GM12878 (cell line): ENCODE results near the gene LDB3. TPM values are rescaled to one million over a fixed set of nuclear protein-coding genes. Genes with fewer than 3 reads are reported as not detected.
A peak's percentile ranks its signal among the peaks of the same experiment; 100 is the strongest.

Source experiments
- BHLHE40 ChIP-seq, 2 experiments: fragments of 450-650 bp in 1 of 2; IDR thresholded peaks; 2 replicates each; pipeline ENCODE4 v1.6.1; 2011 to 2017; ENCODE audit warnings: low read depth in 2 of 2, borderline replicate concordance in 1 of 2, improper control_type of control experiment in 1 of 2, low read length in 1 of 2, mild to moderate bottlenecking in 1 of 2
- CREB1 ChIP-seq: IDR thresholded peaks from 2 replicates; pipeline ENCODE4 v1.6.1; 2012; ENCODE audit warnings: low read depth, mild to moderate bottlenecking, inconsistent platforms
- FOXK2 ChIP-seq: fragments of 450-650 bp; IDR thresholded peaks from 2 replicates; pipeline ENCODE4 v1.6.1; 2017; ENCODE audit warnings: mild to moderate bottlenecking, moderate library complexity
- IKZF1 ChIP-seq: fragments of 450-650 bp; conservative IDR thresholded peaks from 2 replicates; pipeline ENCODE4 v1.6.1; 2017; ENCODE audit warnings: antibody characterized with exemption, mild to moderate bottlenecking
- JUNB ChIP-seq: IDR thresholded peaks from 2 replicates; pipeline ENCODE4 v1.6.1; 2016; ENCODE audit warnings: antibody characterized with exemption, mild to moderate bottlenecking
- LARP7 ChIP-seq: fragments of 450-650 bp; IDR thresholded peaks from 2 replicates; pipeline ENCODE4 v1.6.1; 2017; ENCODE audit warnings: mild to moderate bottlenecking
- PML ChIP-seq: IDR thresholded peaks from 2 replicates; pipeline ENCODE4 v1.6.1; 2012; ENCODE audit warnings: low read length, inconsistent platforms
- RB1 ChIP-seq: fragments of 450-650 bp; formaldehyde crosslinking; IDR thresholded peaks from 2 replicates; pipeline ENCODE4 v1.6.1; 2017; ENCODE audit warnings: mild to moderate bottlenecking, borderline replicate concordance
- SMAD5 ChIP-seq: IDR thresholded peaks from 2 replicates; pipeline ENCODE4 v1.6.1; 2016; ENCODE audit warnings: antibody characterized with exemption, low read depth
- STAT3 ChIP-seq: IDR thresholded peaks from 2 replicates; pipeline ENCODE4 v1.6.1; 2011; ENCODE audit warnings: low read depth, low read length, improper control_type of control experiment
- SUPT20H ChIP-seq: IDR thresholded peaks from 2 replicates; pipeline ENCODE4 v1.6.1; 2011; ENCODE audit warnings: low read depth, mild to moderate bottlenecking, low read length, moderate library complexity, borderline replicate concordance; ENCODE audit not compliant: control insufficient read depth
- TARDBP ChIP-seq: IDR thresholded peaks from 2 replicates; pipeline ENCODE4 v1.6.1; 2016; ENCODE audit warnings: borderline replicate concordance
- TBL1XR1 ChIP-seq: IDR thresholded peaks from 2 replicates; pipeline ENCODE4 v1.6.1; 2012; ENCODE audit warnings: low read depth, low read length, improper control_type of control experiment
- TCF12 ChIP-seq: IDR thresholded peaks from 2 replicates; pipeline ENCODE4 v1.6.1; 2011; ENCODE audit warnings: low read depth, mild to moderate bottlenecking, low read length
- YBX1 ChIP-seq: fragments of 450-650 bp; IDR thresholded peaks from 2 replicates; pipeline ENCODE4 v1.6.1; 2016; ENCODE audit warnings: antibody characterized with exemption
- YY1 ChIP-seq: IDR thresholded peaks from 2 replicates; pipeline ENCODE4 v1.6.1; 2011; ENCODE audit warnings: low read depth, mild to moderate bottlenecking, low read length
- ZBED1 ChIP-seq: IDR thresholded peaks from 2 replicates; pipeline ENCODE4 v1.6.1; 2016; ENCODE audit warnings: borderline replicate concordance
- ZNF207 ChIP-seq: fragments of 450-650 bp; IDR thresholded peaks from 2 replicates; pipeline ENCODE4 v1.6.1; 2014; ENCODE audit warnings: antibody characterized with exemption, mild to moderate bottlenecking, borderline replicate concordance
- ZNF24 ChIP-seq: fragments of 450-650 bp; IDR thresholded peaks from 2 replicates; pipeline ENCODE4 v1.6.1; 2017; ENCODE audit warnings: antibody characterized with exemption, mild to moderate bottlenecking
- ZNF622 ChIP-seq: fragments of 450-650 bp; IDR thresholded peaks from 2 replicates; pipeline ENCODE4 v1.6.1; 2017; ENCODE audit warnings: mild to moderate bottlenecking, inconsistent platforms
- polyA plus RNA-seq, 11 experiments: library from polyadenylated mRNA; depleted of rRNA in 4 of 11; unstranded in 6 of 11; stranded (reverse) in 5 of 11; fragments of >200 nt; fragmentation: Nextera tagmentation in 4 of 11; fragmentation: Illumina TruSeq in 1 of 11; extraction: Ambion mirVana in 4 of 11; extraction: Trizol in 1 of 11; gene quantifications; 1 replicate in 1 of 11; 2 replicates in 10 of 11; pipeline versions ENCODE4 v1.2.1 to v1.2.3, GENCODE V29; 2011 to 2016; ENCODE audit warnings: inconsistent platforms in 2 of 11, missing spikeins in 2 of 11, low read depth in 1 of 11
- total RNA-seq, 4 experiments: library from RNA; depleted of rRNA in 3 of 4; stranded (reverse); fragments of >200 nt in 3 of 4; fragmentation: Illumina TruSeq in 1 of 4; extraction: Trizol in 1 of 4; gene quantifications; 2 replicates each; pipeline versions ENCODE4 v1.2.1 to v1.2.3, GENCODE V29; 2013 to 2021
- TF ChIP-seq, protein P1 (sequence below): IDR thresholded peaks from 2 replicates; pipeline ENCODE4 v1.6.1; 2012; ENCODE audit warnings: low read depth, low read length, improper control_type of control experiment
- TF ChIP-seq, protein P2 (sequence below): fragments of 150-350 bp; IDR thresholded peaks from 2 replicates; pipeline ENCODE4 v1.6.1; 2016; ENCODE audit warnings: low read depth, low read length
- TF ChIP-seq, protein P3 (sequence below): fragments of 450-650 bp; IDR thresholded peaks from 2 replicates; pipeline ENCODE4 v1.6.1; 2014; ENCODE audit warnings: mild to moderate bottlenecking
- TF ChIP-seq, protein P4 (sequence below): IDR thresholded peaks from 2 replicates; pipeline ENCODE4 v1.6.1; 2012; ENCODE audit warnings: low read depth, low read length, improper control_type of control experiment

LDB3 gene
- total and polyA plus RNA-seq, 10 of the 15 experiments (the other 5 are each of a cell fraction or from before 2014, with no cell fraction given) = 0.02 to 0.07 (median 0.04) TPM; not detected in 1

DNA sequence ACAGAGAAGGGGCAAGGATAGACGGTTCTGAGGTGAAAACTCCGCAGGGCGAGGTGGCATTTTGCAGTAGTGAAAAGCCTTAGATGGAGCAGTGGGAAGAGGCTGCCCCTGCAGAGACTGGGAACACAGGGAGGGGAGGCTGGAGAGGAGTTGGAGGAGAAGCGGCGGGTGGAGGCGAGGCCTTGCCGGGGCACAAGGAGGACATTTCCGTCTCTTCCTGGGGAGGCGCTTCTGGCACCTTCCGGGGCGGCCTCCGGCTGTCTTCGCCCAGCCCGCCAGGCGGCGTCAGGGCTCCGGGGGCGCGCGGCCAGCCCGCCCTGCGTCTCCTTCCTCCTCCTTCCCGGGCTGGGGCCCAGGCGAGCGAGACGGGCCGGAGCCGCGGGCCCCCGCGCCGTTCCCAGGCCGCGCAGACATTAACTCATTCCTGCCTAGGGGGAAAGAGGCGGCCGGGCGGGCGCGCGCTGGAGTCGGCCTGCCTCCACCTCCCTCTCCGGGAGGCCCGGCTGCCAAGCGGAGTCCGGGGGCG, 42.7 kb downstream of the LDB3 start (continued):
- TF ChIP-seq TCF12 (peak; percentile 70; the same call in 1 of the 2 replicates), FOXK2 (no peak), TBL1XR1 (0 out of 2 replicates have a peak, but pooled peaks have one; percentile 30), STAT3 (no peak), TARDBP (no peak), PML (0 out of 2 replicates have a peak, but pooled peaks have one; percentile 48), LARP7 (0 out of 2 replicates have a peak, but pooled peaks have one; percentile 81), IKZF1 (peak; percentile 94), ZNF24 (0 out of 2 replicates have a peak, but pooled peaks have one; percentile 49), ZBED1 (no peak), ZNF622 (no peak), ZNF207 (0 out of 2 replicates have a peak, but pooled peaks have one; percentile 55), RB1 (peak; percentile 69; the same call in 1 of the 2 replicates), JUNB (no peak), SMAD5 (0 out of 2 replicates have a peak, but pooled peaks have one; percentile 51), CREB1 (peak; percentile 61), BHLHE40 (IDR thresholded peaks at IDR 0.05; ENCODE audit: borderline replicate concordance in 1 of 2, low read depth in 2 of 2, low read length in 1 of 2) (peak; percentile 31 to 57; a peak in 3 of 4 replicates), YY1 (peak; percentile 86), SUPT20H (no peak), YBX1 (no peak)
- TF ChIP-seq, protein P1, sequence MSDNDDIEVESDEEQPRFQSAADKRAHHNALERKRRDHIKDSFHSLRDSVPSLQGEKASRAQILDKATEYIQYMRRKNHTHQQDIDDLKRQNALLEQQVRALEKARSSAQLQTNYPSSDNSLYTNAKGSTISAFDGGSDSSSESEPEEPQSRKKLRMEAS = no peak; the same call in 1 of the 2 replicates
- TF ChIP-seq, protein P2, sequence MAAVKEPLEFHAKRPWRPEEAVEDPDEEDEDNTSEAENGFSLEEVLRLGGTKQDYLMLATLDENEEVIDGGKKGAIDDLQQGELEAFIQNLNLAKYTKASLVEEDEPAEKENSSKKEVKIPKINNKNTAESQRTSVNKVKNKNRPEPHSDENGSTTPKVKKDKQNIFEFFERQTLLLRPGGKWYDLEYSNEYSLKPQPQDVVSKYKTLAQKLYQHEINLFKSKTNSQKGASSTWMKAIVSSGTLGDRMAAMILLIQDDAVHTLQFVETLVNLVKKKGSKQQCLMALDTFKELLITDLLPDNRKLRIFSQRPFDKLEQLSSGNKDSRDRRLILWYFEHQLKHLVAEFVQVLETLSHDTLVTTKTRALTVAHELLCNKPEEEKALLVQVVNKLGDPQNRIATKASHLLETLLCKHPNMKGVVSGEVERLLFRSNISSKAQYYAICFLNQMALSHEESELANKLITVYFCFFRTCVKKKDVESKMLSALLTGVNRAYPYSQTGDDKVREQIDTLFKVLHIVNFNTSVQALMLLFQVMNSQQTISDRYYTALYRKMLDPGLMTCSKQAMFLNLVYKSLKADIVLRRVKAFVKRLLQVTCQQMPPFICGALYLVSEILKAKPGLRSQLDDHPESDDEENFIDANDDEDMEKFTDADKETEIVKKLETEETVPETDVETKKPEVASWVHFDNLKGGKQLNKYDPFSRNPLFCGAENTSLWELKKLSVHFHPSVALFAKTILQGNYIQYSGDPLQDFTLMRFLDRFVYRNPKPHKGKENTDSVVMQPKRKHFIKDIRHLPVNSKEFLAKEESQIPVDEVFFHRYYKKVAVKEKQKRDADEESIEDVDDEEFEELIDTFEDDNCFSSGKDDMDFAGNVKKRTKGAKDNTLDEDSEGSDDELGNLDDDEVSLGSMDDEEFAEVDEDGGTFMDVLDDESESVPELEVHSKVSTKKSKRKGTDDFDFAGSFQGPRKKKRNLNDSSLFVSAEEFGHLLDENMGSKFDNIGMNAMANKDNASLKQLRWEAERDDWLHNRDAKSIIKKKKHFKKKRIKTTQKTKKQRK = no peak
- TF ChIP-seq, protein P3, sequence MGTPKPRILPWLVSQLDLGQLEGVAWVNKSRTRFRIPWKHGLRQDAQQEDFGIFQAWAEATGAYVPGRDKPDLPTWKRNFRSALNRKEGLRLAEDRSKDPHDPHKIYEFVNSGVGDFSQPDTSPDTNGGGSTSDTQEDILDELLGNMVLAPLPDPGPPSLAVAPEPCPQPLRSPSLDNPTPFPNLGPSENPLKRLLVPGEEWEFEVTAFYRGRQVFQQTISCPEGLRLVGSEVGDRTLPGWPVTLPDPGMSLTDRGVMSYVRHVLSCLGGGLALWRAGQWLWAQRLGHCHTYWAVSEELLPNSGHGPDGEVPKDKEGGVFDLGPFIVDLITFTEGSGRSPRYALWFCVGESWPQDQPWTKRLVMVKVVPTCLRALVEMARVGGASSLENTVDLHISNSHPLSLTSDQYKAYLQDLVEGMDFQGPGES = 0 out of 2 replicates have a peak, but pooled peaks have one; percentile 25
- TF ChIP-seq, protein P4, sequence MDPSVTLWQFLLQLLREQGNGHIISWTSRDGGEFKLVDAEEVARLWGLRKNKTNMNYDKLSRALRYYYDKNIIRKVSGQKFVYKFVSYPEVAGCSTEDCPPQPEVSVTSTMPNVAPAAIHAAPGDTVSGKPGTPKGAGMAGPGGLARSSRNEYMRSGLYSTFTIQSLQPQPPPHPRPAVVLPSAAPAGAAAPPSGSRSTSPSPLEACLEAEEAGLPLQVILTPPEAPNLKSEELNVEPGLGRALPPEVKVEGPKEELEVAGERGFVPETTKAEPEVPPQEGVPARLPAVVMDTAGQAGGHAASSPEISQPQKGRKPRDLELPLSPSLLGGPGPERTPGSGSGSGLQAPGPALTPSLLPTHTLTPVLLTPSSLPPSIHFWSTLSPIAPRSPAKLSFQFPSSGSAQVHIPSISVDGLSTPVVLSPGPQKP = no peak; the same call in 1 of the 2 replicates
